Measurements from ENCODE around the gene SLC25A25. TPM values are rescaled to one million over a fixed set of nuclear protein-coding genes. Genes with fewer than 3 reads are reported as not detected.

SLC25A25 gene
- total RNA-seq, 2 experiments from 2014 or later: 15.5 to 16.0 TPM

DNA sequence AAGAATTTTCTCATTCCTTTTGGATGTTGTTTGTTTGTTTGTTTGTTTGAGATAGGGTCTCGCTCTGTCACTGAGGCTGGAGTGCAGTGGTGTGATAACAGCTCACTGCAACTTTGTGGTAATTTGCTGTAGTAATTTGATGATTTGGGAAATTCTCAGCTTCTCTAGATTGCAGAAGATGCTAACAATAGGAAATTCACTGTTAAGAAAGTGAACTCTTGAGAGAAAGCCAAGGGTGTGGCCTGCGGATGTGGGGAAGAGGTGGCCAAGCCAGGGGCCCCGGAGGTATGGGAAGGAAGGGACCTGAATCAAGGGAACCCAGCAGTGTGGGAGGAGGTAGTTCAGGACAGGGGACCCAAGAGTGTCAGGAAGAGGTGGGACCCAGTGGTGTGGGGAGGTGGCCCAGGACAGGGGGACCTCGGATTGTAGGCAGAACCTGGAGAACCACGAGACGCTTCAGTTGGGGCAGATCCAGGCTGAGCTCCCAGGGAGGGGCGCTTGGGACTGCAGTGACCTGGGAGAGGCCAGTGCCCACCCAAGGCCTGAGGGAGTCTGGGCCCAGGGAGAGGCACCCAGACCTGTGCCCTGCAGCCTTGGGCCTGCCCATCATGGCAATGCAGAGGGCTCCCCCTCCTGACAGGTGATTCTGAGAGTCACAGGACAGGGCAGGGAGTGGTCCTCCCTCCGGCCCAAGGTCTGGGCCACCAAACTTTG is 75.7 kb downstream of the SLC25A25 start:
- CTCF ChIA-PET: no interaction called here

GRCh38 chr9:128144239-128145181 is 76.5 kb downstream of the SLC25A25 start:
- POLR2A ChIA-PET: no interaction called here

More for the DNA sequence above, 75.7 kb downstream of the SLC25A25 start:
- POLR2A ChIA-PET: no interaction called here

DNA sequence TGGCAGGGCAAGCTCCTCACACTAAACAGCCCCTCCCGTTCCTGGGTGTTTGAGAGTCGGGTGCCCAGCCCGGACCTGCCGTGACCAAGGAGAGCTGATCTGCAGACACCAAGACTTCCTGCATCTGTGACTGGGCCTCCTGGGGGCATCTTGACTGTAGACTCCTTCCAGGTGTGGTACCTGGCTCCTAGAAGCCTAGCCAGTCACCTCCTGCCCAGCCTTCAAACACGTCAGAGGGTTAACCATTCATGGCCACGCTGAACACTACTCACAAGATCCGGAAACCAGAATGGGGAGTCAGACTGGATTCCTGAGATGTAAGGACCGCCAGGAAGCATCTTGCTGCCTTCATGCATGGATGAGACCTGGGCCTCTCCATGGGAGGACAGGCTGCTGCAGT is 77.5 kb downstream of the SLC25A25 start:
- ChIA-PET CTCF (interaction anchor here (0.8 kb wide), 1 partner anchor 11 kb away, joined by 3 read pairs; no protein-coding TSS in a partner anchor), POLR2A (no interaction called here)

More at GRCh38 chr9:128144239-128145181, 76.5 kb downstream of the SLC25A25 start:
- CTCF ChIA-PET: no interaction called here

- CTCF ChIA-PET: interaction anchor here (0.8 kb wide), 1 partner anchor 10 kb away, joined by 3 read pairs; no protein-coding TSS in a partner anchor
- POLR2A ChIA-PET: no interaction called here
These were observed 77.9 kb downstream of the SLC25A25 start for GRCh38 chr9:128145951-128146351.

DNA sequence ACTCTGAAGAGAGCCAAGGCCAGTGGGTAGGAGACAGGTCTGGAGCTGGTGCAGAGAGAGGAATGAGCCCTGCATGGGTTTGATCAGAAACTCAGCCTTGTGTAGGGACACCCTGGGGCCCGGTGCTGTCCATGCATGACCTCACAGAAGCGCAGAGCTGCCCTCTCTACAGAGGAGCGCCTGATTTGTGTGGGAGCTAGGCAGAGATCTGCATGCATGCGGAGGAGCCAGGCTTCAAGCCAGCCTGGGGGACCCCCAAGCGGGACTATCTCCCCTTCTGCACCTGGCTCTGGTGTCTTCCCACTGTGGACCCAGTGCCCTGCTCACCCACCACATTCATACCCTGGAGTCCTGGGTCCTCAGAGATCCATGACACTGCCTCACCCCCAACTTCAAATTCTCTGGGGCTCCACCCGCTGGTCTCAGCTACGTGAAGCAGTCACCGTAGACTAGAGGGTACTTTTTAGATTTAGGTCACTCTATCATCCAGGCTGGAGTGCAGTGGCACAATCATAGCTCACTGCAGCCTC is 78.6 kb downstream of the SLC25A25 start:
- ChIA-PET POLR2A (no interaction called here), CTCF (no interaction called here)

DNA sequence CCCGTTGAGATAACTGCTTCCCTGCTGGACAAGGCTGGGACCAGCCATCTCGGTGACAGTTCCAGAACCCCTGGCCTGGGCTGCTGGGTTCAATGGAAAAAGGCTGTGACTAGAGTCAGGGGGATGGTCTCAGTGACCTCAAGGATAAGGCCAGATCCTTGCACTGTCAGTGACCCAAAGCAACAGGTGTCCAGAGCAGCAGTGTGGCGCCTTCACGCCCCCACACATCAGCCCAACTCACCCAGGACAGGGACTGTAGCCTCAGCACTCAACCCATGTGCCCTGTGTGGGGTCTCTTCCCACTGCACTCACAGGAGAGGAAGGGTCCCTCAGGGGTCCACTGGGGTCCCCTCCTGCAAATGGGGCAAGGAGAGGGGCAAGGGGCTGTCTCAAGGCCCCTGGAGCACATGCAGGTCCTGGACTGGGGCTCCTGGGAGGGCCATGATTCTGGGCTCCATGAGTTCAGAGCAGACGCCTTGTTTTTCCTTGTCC is 80.5 kb downstream of the SLC25A25 start:
- POLR2A ChIA-PET: no interaction called here
- CTCF ChIA-PET: no interaction called here

GRCh38 chr9:128149001-128149701 is 81.1 kb downstream of the SLC25A25 start, which contains the start of gene LCN2:
Gene LCN2 (plus strand): TSS chr9:128149453. CDS start chr9:128149526, 73 bp downstream.
- ChIA-PET POLR2A (no interaction called here), CTCF (no interaction called here)

DNA sequence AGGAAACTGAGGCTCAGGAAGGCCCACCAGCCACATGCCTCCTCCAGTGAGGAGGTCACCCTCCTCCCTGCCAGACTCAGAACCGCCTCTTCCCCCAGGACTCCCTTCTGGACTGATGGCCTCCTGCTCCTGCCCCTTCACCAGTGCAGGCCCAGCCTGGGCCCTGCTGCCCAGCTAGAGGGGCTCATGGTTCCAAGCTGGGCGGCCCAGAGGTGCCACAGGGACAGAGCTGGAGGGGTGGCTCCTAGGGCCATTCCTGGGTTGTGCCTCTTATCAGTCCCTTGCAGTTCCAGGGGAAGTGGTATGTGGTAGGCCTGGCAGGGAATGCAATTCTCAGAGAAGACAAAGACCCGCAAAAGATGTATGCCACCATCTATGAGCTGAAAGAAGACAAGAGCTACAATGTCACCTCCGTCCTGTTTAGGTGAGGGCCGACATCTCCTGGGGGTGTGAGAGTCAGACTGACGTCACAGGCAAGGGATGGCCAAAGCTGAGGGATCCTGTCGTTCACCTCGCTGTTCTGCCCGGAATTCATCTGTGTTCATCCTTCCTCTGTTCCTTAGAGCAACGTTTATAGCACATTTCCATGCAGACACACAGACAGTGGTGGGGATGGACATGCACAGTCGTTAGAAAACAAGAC is 82.0 kb downstream of the SLC25A25 start:
- ChIA-PET POLR2A (no interaction called here), CTCF (no interaction called here)

- POLR2A ChIA-PET: no interaction called here
- CTCF ChIA-PET: interaction anchor here (0.7 kb wide), 1 partner anchor 9 kb away, joined by 3 read pairs; the partner anchor contains the start of gene BBLN
These were observed 82.7 kb downstream of the SLC25A25 start for GRCh38 chr9:128150594-128151308.

DNA sequence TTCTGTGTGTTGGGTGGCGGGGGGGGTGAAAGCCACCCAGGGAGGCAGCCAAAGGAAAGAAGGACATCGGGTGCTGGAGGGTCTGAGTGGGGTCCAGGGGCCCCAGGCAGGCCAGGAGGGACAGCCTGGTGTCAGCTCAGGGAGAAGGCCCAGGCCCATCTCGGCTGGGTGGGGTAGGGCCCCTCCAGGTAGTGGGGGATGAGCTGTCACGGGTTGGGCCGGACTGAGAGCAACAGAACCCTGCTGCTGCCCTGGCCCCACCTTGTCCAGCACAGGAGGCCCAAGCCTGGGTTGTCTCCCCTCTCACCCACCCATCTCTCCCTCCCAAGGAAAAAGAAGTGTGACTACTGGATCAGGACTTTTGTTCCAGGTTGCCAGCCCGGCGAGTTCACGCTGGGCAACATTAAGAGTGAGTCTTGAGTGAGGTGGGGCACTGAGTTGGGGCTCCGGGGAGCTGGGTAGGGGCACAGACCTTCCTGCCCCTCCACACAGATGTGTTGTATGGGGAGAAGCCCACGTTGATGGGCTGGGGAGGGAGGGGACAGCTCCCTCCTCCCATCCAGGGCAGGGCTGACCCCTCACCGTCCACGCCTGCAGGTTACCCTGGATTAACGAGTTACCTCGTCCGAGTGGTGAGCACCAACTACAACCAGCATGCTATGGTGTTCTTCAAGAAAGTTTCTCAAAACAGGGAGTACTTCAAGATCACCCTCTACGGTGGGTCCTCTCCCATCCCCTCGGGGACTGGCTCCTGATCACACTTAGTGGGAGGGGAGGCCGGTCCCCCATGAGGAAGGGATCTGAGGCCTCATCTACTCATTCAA is 83.5 kb downstream of the SLC25A25 start:
- CTCF ChIA-PET: no interaction called here
- POLR2A ChIA-PET: no interaction called here

- ChIA-PET POLR2A (no interaction called here), CTCF (no interaction called here)
These were observed 84.4 kb downstream of the SLC25A25 start for GRCh38 chr9:128152133-128153059.

GRCh38 chr9:128153060-128153946 is 85.3 kb downstream of the SLC25A25 start:
- ChIA-PET CTCF (no interaction called here), POLR2A (no interaction called here)

DNA sequence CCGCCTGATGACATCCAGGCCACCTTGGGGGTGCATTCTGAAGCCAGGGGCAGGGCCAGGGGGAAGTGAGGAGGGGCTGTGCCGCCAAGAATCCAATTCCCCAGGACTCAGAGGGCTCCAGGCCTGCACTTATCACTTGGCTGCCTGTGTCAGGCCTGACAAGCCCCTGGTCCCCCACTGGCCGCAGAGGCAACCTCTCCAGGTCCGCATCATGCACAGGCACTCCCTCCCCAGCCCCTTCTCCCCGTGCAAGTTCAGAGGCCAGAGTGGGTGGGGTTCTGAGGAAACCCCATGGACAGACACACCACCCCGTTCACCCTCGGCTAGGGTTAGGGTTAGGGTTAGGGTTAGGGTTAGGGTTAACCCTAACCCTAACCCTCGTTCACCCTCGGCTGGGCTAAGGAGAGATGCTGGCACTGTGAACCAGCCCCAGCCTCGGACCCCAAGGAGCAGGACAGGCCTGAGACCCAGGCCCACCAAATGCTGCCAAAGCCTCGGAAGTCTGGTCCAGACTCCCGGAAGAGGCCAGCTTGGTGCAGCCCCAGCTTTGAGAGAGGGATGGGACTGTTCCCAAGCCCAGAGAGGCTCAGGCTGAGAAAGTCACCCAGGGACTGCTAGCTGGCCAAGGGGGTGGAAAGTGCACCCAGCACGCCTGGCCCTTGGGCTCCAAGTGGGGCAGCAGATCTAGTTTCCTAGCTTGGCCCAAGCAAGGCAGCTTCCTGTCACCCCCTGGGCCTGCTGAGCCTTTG is 86.1 kb downstream of the SLC25A25 start:
- POLR2A ChIA-PET: no interaction called here
- CTCF ChIA-PET: no interaction called here

GRCh38 chr9:128155736-128156500 is 87.9 kb downstream of the SLC25A25 start:
- ChIA-PET CTCF (interaction anchor here (1.0 to 2.2 kb wide), 2 partner anchors 10 to 38 kb away, joined by 3 to 5 read pairs; no protein-coding TSS in a partner anchor), POLR2A (no interaction called here)

Data from activated CD8-positive, alpha-beta memory T cell treated with anti-CD3 and anti-CD28 coated beads for 36 hours (primary cell).